ENCODE measurements around the gene ABCC11. TPM values are rescaled to one million over a fixed set of nuclear protein-coding genes. Genes with fewer than 3 reads are reported as not detected.

Gene ABCC11
- total and polyA plus RNA-seq, 2 of the 4 experiments (the other 2 are of a cell fraction) = 0.09 to 0.18 TPM

DNA sequence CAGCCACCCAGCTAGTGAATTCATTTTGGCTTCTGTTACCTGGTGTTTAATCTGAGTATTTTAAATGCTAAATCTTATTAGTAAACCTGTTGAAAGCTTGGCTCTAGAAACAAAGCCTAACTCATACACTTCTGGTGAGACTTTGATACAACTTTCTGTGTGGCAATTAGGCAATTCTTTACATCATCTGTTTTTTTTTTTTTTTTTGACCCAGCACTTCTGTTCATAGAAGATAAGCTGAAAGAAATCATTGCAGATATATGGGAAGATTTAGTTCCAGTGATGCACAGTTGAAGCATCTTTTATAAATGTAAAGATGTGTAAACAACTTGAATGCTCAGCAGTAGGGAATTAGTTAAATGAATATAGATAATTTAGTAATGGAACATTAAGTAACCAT is 21.7 kb upstream of the ABCC11 start:
- Histone ChIP-seq H3K4me1 (ENCODE audit: control insufficient read depth, insufficient read depth, low read length) (peaks cover 2% of the 10 kb centered on the region; the same call in 1 of the 2 replicates), H2AFZ (replicated peaks; ENCODE audit: low read length, poor library complexity) (no peak overlapping the region), H3K14ac (replicated peaks; ENCODE audit: low read depth, low read length) (no peak overlapping the region), H4K8ac (ENCODE audit: low read depth in 2 of 2, low read length in 2 of 2) (no peak overlapping the region), H4K91ac (ENCODE audit: insufficient read depth, low read depth, low read length) (no peak overlapping the region), H2BK5ac (ENCODE audit: low read depth, low read length, poor library complexity, severe bottlenecking) (no peak overlapping the region), H3K27ac (ENCODE audit: insufficient read depth, low read length) (no peak overlapping the region), H3K18ac (ENCODE audit: low read depth, low read length) (no peak overlapping the region), H4K20me1 (ENCODE audit: insufficient read depth, low read length) (no peaks in the 10 kb centered on the region), H3K79me1 (ENCODE audit: low read depth in 1 of 2, low read length in 2 of 2) (peaks cover 3 to 7% of the 10 kb centered on the region in 2 experiments; a peak in 3 of 4 replicates), H3K9me1 (ENCODE audit: insufficient read depth, low read length) (0 out of 2 replicates have a peak, but pooled peaks cover 3% of the 10 kb centered on the region), H2AK5ac (ENCODE audit: low read depth, low read length) (no peak overlapping the region), H3K9me3 (ENCODE audit: control insufficient read depth, insufficient read depth, low read length) (no peaks in the 10 kb centered on the region), H2BK120ac (ENCODE audit: low read depth, low read length) (no peak overlapping the region), H2BK15ac (ENCODE audit: low read depth, low read length) (no peak overlapping the region), H3K4me3 (ENCODE audit: insufficient read depth, low read depth, low read length) (no peak overlapping the region), H3K4me2 (ENCODE audit: low read depth, low read length) (no peak overlapping the region), H3K56ac (ENCODE audit: extremely low read depth, insufficient read depth, low read length) (no peak overlapping the region), H2AK9ac (replicated peaks; ENCODE audit: low read depth, low read length, poor library complexity) (no peak overlapping the region), H3K27me3 (ENCODE audit: control insufficient read depth, insufficient read depth, low read length) (no peaks in the 10 kb centered on the region), H2BK20ac (ENCODE audit: low read depth, low read length) (no peak overlapping the region), H3K36me3 (ENCODE audit: control insufficient read depth, insufficient read depth, low read length) (peaks cover 15% of the 10 kb centered on the region), H3K9ac (ENCODE audit: low read depth, low read length) (no peak overlapping the region), H3K4ac (ENCODE audit: low read depth, low read length) (no peak overlapping the region), H3K23ac (ENCODE audit: low read depth, low read length) (no peak overlapping the region), H4K5ac (ENCODE audit: low read depth, low read length) (no peak overlapping the region)
- intact Hi-C loops (cut with micrococcal nuclease) (no loop called here), dilution Hi-C loops (cut with HindIII; ENCODE audit: low sequenced_read_pairs, unreplicated experiment) (no loop called here), in situ Hi-C loops (cut with MboI; ENCODE audit: low sequenced_read_pairs) (no loop called here)
- CTCF ChIA-PET = interaction anchor here (0.6 kb wide), 2 partner anchors 33 to 119 kb away, joined by 3 read pairs; no protein-coding TSS in a partner anchor
- DNase-seq (no peak), ATAC-seq (ENCODE audit: low read depth) (no peak)
- no peak for TF ChIP-seq POLR2A (IDR thresholded peaks at IDR 0.05; ENCODE audit: low read depth, low read length)
- TF ChIP-seq BHLHE40 (IDR thresholded peaks at IDR 0.05; ENCODE audit: low read depth, low read length) = no peak
- TF ChIP-seq NFE2L2 (IDR thresholded peaks at IDR 0.05; ENCODE audit: low read depth, low read length) = no peak
- no peak for TF ChIP-seq MXI1 (IDR thresholded peaks at IDR 0.05; ENCODE audit: borderline replicate concordance, low read depth, low read length)
- no TSS peak for BruUV-seq (replicated peaks)
- POLR2A ChIA-PET (ENCODE audit: unreplicated experiment) = no interaction called here

Data from IMR-90 (cell line).